ENCODE data around the gene IQCN.

DNA sequence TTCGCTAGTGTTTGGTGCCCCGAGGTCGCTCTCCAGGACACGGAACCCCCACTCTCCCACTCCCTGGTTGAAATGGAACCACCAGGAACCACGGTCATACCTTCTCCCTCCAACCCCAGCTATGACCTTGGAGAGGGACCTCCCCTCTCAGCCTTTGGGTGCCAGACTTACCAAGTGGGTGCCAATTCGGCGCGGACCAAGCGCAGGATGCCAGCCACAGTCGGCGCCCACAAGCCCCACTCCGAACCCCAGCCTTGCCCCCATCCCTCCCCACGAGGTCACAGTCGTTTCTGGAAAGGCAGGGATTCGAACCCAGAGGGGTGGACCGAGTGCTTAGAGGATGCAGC is 48.9 kb downstream of the IQCN start:
- TF ChIP-seq ZBTB21 (tag by site-specific recombination; IDR thresholded peaks at IDR 0.05) (no peak), ZFP37 (tag by site-specific recombination; IDR thresholded peaks at IDR 0.05) (no peak), ZNF274 (IDR thresholded peaks at IDR 0.05; ENCODE audit: low read length) (no peak), ZNF274 (tag by site-specific recombination; IDR thresholded peaks at IDR 0.05; ENCODE audit: borderline replicate concordance) (no peak)
- TF ChIP-seq, protein P1, sequence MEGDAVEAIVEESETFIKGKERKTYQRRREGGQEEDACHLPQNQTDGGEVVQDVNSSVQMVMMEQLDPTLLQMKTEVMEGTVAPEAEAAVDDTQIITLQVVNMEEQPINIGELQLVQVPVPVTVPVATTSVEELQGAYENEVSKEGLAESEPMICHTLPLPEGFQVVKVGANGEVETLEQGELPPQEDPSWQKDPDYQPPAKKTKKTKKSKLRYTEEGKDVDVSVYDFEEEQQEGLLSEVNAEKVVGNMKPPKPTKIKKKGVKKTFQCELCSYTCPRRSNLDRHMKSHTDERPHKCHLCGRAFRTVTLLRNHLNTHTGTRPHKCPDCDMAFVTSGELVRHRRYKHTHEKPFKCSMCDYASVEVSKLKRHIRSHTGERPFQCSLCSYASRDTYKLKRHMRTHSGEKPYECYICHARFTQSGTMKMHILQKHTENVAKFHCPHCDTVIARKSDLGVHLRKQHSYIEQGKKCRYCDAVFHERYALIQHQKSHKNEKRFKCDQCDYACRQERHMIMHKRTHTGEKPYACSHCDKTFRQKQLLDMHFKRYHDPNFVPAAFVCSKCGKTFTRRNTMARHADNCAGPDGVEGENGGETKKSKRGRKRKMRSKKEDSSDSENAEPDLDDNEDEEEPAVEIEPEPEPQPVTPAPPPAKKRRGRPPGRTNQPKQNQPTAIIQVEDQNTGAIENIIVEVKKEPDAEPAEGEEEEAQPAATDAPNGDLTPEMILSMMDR (tag by site-specific recombination; IDR thresholded peaks at IDR 0.05), result no peak
- TF ChIP-seq, protein P2, sequence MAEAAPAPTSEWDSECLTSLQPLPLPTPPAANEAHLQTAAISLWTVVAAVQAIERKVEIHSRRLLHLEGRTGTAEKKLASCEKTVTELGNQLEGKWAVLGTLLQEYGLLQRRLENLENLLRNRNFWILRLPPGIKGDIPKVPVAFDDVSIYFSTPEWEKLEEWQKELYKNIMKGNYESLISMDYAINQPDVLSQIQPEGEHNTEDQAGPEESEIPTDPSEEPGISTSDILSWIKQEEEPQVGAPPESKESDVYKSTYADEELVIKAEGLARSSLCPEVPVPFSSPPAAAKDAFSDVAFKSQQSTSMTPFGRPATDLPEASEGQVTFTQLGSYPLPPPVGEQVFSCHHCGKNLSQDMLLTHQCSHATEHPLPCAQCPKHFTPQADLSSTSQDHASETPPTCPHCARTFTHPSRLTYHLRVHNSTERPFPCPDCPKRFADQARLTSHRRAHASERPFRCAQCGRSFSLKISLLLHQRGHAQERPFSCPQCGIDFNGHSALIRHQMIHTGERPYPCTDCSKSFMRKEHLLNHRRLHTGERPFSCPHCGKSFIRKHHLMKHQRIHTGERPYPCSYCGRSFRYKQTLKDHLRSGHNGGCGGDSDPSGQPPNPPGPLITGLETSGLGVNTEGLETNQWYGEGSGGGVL (tag by site-specific recombination; IDR thresholded peaks at IDR 0.05), result no peak
- TF ChIP-seq, protein P3, sequence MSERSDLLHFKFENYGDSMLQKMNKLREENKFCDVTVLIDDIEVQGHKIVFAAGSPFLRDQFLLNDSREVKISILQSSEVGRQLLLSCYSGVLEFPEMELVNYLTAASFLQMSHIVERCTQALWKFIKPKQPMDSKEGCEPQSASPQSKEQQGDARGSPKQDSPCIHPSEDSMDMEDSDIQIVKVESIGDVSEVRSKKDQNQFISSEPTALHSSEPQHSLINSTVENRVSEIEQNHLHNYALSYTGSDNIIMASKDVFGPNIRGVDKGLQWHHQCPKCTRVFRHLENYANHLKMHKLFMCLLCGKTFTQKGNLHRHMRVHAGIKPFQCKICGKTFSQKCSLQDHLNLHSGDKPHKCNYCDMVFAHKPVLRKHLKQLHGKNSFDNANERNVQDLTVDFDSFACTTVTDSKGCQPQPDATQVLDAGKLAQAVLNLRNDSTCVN (tag by site-specific recombination; optimal IDR thresholded peaks at IDR 0.05), result no peak
- TF ChIP-seq, protein P4, sequence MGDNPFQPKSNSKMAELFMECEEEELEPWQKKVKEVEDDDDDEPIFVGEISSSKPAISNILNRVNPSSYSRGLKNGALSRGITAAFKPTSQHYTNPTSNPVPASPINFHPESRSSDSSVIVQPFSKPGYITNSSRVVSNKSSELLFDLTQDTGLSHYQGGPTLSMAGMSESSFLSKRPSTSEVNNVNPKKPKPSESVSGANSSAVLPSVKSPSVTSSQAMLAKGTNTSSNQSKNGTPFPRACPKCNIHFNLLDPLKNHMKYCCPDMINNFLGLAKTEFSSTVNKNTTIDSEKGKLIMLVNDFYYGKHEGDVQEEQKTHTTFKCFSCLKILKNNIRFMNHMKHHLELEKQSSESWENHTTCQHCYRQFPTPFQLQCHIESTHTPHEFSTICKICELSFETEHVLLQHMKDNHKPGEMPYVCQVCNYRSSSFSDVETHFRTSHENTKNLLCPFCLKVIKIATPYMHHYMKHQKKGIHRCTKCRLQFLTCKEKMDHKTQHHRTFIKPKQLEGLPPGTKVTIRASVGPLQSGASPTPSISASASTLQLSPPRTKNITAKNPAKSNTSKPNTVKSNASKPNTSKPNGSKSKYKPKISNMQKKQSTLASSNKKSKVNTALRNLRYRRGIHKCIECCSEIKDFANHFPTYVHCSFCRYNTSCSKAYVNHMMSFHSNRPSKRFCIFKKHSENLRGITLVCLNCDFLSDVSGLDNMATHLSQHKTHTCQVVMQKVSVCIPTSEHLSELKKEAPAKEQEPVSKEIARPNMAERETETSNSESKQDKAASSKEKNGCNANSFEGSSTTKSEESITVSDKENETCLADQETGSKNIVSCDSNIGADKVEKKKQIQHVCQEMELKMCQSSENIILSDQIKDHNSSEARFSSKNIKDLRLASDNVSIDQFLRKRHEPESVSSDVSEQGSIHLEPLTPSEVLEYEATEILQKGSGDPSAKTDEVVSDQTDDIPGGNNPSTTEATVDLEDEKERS (tag by site-specific recombination; IDR thresholded peaks at IDR 0.05), result no peak
